GM10248 (cell line): ENCODE measurements around the gene MT1E.

Source experiments
- CTCF ChIA-PET: fragments of 300-600 bp; sonication (Branson Sonifier 250); formaldehyde crosslinking; extraction: SDS; loops from one replicate; lab custom pipeline; 2021; ENCODE audit warnings: antibody characterized with exemption; lab: Yijun Ruan, JAX
- POLR2A ChIA-PET: fragments of 350-650 bp; sonication (Branson Sonifier 250); formaldehyde crosslinking; extraction: SDS; loops from one replicate; lab custom pipeline; 2020; ENCODE audit warnings: antibody characterized with exemption; lab: Yijun Ruan, JAX
- DNase-seq: peaks from one replicate; pipeline ENCODE4 v3.0.0; 2012; ENCODE audit errors: extremely low spot score
- CTCF ChIP-seq: IDR thresholded peaks from 2 replicates; pipeline ENCODE4 v1.5.1; 2012; ENCODE audit warnings: mild to moderate bottlenecking, low read depth; ENCODE audit errors: extremely low read depth, missing control alignments, control extremely low read depth

Gene MT1E

GRCh38 chr16:56584276-56584675 is 41.3 kb upstream of the MT1E start:
- CTCF ChIA-PET = interaction anchor here (3.6 kb wide), 1 partner anchor 118 kb away, joined by 20 read pairs; no protein-coding TSS in a partner anchor

GRCh38 chr16:56588781-56589140 is 36.8 kb upstream of the MT1E start:
- CTCF ChIA-PET = no interaction called here
- POLR2A ChIA-PET = no interaction called here
- no peak for DNase-seq
- no peak for TF ChIP-seq CTCF

More at GRCh38 chr16:56584276-56584675, 41.3 kb upstream of the MT1E start:
- no peak for TF ChIP-seq CTCF
- no peak for DNase-seq
- POLR2A ChIA-PET = no interaction called here

- no peak for DNase-seq
- ChIA-PET CTCF (no interaction called here), POLR2A (interaction anchor here (0.5 kb wide), 1 partner anchor 590 kb away, joined by 3 read pairs; no protein-coding TSS in a partner anchor)
- TF ChIP-seq CTCF = no peak
These were observed 36.2 kb upstream of the MT1E start, which contains the start of gene MT3 for GRCh38 chr16:56589141-56590039. Gene MT3 (plus strand): TSS chr16:56589528. CDS start chr16:56589591, 63 bp downstream.

GRCh38 chr16:56591377-56592060 is 34.1 kb upstream of the MT1E start:
- no peak for TF ChIP-seq CTCF
- CTCF ChIA-PET = interaction anchor here (0.7 to 2.0 kb wide), 9 partner anchors 9 to 110 kb away, joined by 3 to 18 read pairs (median 4); no protein-coding TSS in a partner anchor
- DNase-seq = no peak
- POLR2A ChIA-PET = no interaction called here

- CTCF ChIA-PET = interaction anchor here (1.3 kb wide), 1 partner anchor 17 kb away, joined by 6 read pairs; no protein-coding TSS in a partner anchor
These were observed 31.8 kb upstream of the MT1E start for GRCh38 chr16:56593573-56594291.

More at GRCh38 chr16:56593573-56594291, 31.8 kb upstream of the MT1E start:
- no peak for TF ChIP-seq CTCF
- DNase-seq = no peak
- POLR2A ChIA-PET = no interaction called here
